GM19193 (cell line): ENCODE results near the gene IGFBP1.

Experiments
- POLR2A ChIP-seq: IDR thresholded peaks from 4 replicates; pipeline ENCODE4 v1.6.1; 2011; ENCODE audit not compliant: insufficient read depth, insufficient read length; ENCODE audit errors: extremely low read depth

IGFBP1 gene

GRCh38 chr7:45897042-45897690, 8.9 kb downstream of the IGFBP1 start:
- TF ChIP-seq POLR2A: no peak

GRCh38 chr7:45898222-45898621, 9.9 kb downstream of the IGFBP1 start:
- no peak for TF ChIP-seq POLR2A

GRCh38 chr7:45901566-45901965, 13.3 kb downstream of the IGFBP1 start:
- TF ChIP-seq POLR2A: no peak

- no peak for TF ChIP-seq POLR2A
Measured at GRCh38 chr7:45902820-45903219, 14.5 kb downstream of the IGFBP1 start.

GRCh38 chr7:45909561-45909960, 21.3 kb downstream of the IGFBP1 start:
- no peak for TF ChIP-seq POLR2A

GRCh38 chr7:45910855-45911254, 22.6 kb downstream of the IGFBP1 start:
- no peak for TF ChIP-seq POLR2A

- no peak for TF ChIP-seq POLR2A
Measured at GRCh38 chr7:45911311-45911710, 23.0 kb downstream of the IGFBP1 start.

- no peak for TF ChIP-seq POLR2A
Measured at GRCh38 chr7:45912972-45913371, 24.7 kb downstream of the IGFBP1 start.

- no peak for TF ChIP-seq POLR2A
Measured at GRCh38 chr7:45914911-45915310, 26.6 kb downstream of the IGFBP1 start.

GRCh38 chr7:45915606-45916005, 27.3 kb downstream of the IGFBP1 start:
- no peak for TF ChIP-seq POLR2A

GRCh38 chr7:45917064-45917463, 28.8 kb downstream of the IGFBP1 start:
- TF ChIP-seq POLR2A: no peak

GRCh38 chr7:45917658-45918057, 29.4 kb downstream of the IGFBP1 start:
- TF ChIP-seq POLR2A: no peak

GRCh38 chr7:45918556-45918955, 30.3 kb downstream of the IGFBP1 start:
- TF ChIP-seq POLR2A: no peak

- no peak for TF ChIP-seq POLR2A
Measured at GRCh38 chr7:45919231-45919784, 31.0 kb downstream of the IGFBP1 start.

- no peak for TF ChIP-seq POLR2A
Measured at GRCh38 chr7:45919993-45920459, 31.7 kb downstream of the IGFBP1 start.
